ENCODE measurements around the gene SNAI1. TPM values are rescaled to one million over a fixed set of nuclear protein-coding genes. Genes with fewer than 3 reads are reported as not detected.

The SNAI1 gene
- total and polyA plus RNA-seq, 2 donors from 2014 or later: 3.7 to 4.5 TPM

- Histone ChIP-seq H3K27me3 (ENCODE audit: control insufficient read depth, insufficient read depth, low read length) (no peaks in the 10 kb centered on the region), H3K36me3 (ENCODE audit: control insufficient read depth in 2 of 3, insufficient read depth in 3 of 3, low read length in 3 of 3) (no peaks in the 10 kb centered on the region), H3K9me3 (ENCODE audit: control insufficient read depth in 2 of 3, insufficient read depth in 1 of 3, low read length in 3 of 3) (no peaks in the 10 kb centered on the region), H3K9ac (ENCODE audit: low read length in 3 of 3) (no peak overlapping the region), H3K27ac (ENCODE audit: low read depth in 2 of 2, low read length in 2 of 2) (no peak overlapping the region), H3K4me3 (ENCODE audit: low read length in 3 of 3) (no peak overlapping the region), H3K4me1 (ENCODE audit: control insufficient read depth in 2 of 3, insufficient read depth in 2 of 3, low read depth in 1 of 3, low read length in 3 of 3) (peaks cover 0 to 3% (median 0%) of the 10 kb centered on the region in 3 donors)
- no peak for TF ChIP-seq CTCF (IDR thresholded peaks at IDR 0.05; ENCODE audit: borderline replicate concordance, extremely low read depth, insufficient read depth)
- DNase-seq (no peak), FAIRE-seq (no peak)
- intact Hi-C loops (cut with DNase I): no loop called here
Measured at GRCh38 chr20:50037123-50037522, 54.3 kb downstream of the SNAI1 start.

DNA sequence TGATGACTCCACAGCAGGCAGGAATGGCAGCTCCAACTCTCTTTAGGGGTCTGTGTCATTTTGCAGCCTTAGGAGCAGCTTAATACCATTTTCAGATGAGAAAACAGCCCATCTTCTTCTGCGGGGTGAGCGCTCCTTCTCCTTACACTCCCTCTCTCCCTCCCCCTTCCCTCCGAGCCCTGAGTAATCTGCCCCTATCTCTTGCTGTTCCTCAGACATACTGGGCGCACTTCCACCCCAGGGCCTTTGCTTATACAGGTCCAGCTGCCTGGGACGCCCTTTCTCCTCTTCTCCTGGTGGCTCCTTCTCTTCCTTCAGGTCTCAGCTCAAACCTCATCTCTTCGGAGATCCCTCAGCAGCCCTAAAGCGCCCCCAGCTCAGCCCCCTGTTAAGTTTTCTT lies 54.8 kb downstream of the SNAI1 start:
- intact Hi-C loops (cut with DNase I): no loop called here
- peaks cover 0 to 3% (median 0%) of the 10 kb centered on the region in 3 donors for H3K4me1 ChIP-seq (ENCODE audit: control insufficient read depth in 2 of 3, insufficient read depth in 2 of 3, low read depth in 1 of 3, low read length in 3 of 3)
- H3K4me3 ChIP-seq (ENCODE audit: low read length in 3 of 3): no peak overlapping the region
- H3K9me3 ChIP-seq (ENCODE audit: control insufficient read depth in 2 of 3, insufficient read depth in 1 of 3, low read length in 3 of 3): no peaks in the 10 kb centered on the region
- no peak overlapping the region for H3K27ac ChIP-seq (ENCODE audit: low read depth in 2 of 2, low read length in 2 of 2)
- FAIRE-seq (no peak), DNase-seq (no peak)
- H3K36me3 ChIP-seq (ENCODE audit: control insufficient read depth in 2 of 3, insufficient read depth in 3 of 3, low read length in 3 of 3): no peaks in the 10 kb centered on the region
- TF ChIP-seq CTCF (IDR thresholded peaks at IDR 0.05; ENCODE audit: borderline replicate concordance, extremely low read depth, insufficient read depth): no peak
- H3K27me3 ChIP-seq (ENCODE audit: control insufficient read depth, insufficient read depth, low read length): no peaks in the 10 kb centered on the region
- H3K9ac ChIP-seq (ENCODE audit: low read length in 3 of 3): no peak overlapping the region

DNA sequence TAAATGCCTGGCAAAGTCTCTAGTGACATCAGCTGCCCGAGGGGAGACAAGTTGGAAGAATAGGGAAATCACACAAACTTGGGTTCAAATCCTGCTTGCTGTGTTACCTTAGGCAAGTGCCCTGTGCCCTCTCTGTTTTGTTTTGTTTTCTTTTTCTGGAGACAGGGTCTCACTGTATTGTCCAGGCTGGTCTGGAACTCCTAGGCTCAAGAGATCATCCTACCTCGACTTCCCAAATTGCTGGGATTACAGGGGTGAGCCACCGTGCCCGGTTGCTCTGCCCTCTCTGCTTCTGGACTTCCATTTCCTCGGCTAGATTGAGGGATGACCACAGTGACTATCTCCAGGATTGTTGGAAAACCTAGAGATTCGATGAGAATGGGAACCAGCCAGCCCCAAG lies 55.4 kb downstream of the SNAI1 start:
- TF ChIP-seq CTCF (IDR thresholded peaks at IDR 0.05; ENCODE audit: borderline replicate concordance, extremely low read depth, insufficient read depth): no peak
- no peaks in the 10 kb centered on the region for H3K9me3 ChIP-seq (ENCODE audit: control insufficient read depth in 2 of 3, insufficient read depth in 1 of 3, low read length in 3 of 3)
- H3K9ac ChIP-seq (ENCODE audit: low read length in 3 of 3): no peak overlapping the region
- H3K27ac ChIP-seq (ENCODE audit: low read depth in 2 of 2, low read length in 2 of 2): no peak overlapping the region
- no peaks in the 10 kb centered on the region for H3K36me3 ChIP-seq (ENCODE audit: control insufficient read depth in 2 of 3, insufficient read depth in 3 of 3, low read length in 3 of 3)
- H3K4me3 ChIP-seq (ENCODE audit: low read length in 3 of 3): no peak overlapping the region
- FAIRE-seq: no peak
- peaks cover 0 to 3% (median 0%) of the 10 kb centered on the region in 3 donors for H3K4me1 ChIP-seq (ENCODE audit: control insufficient read depth in 2 of 3, insufficient read depth in 2 of 3, low read depth in 1 of 3, low read length in 3 of 3)
- intact Hi-C loops (cut with DNase I): no loop called here
- no peaks in the 10 kb centered on the region for H3K27me3 ChIP-seq (ENCODE audit: control insufficient read depth, insufficient read depth, low read length)
- DNase-seq: no peak

Other genes with a start within 250 kb of the SNAI1 start
- 22.4 TPM for gene SLC9A8, start 170.2 kb upstream of the SNAI1 start, total RNA-seq
- gene SLC9A8, start 170.2 kb upstream of the SNAI1 start, polyA plus RNA-seq (ENCODE audit: insufficient read depth, low read depth, low replicate concordance): 4.5 TPM
- 9.0 TPM for gene SPATA2, start 67.5 kb upstream of the SNAI1 start, total RNA-seq
- 5.8 TPM for gene SPATA2, start 67.5 kb upstream of the SNAI1 start, polyA plus RNA-seq (ENCODE audit: insufficient read depth, low read depth, low replicate concordance)
- 89.2 TPM for gene RNF114, start 46.6 kb upstream of the SNAI1 start, total RNA-seq
- 70.7 TPM for gene RNF114, start 46.6 kb upstream of the SNAI1 start, polyA plus RNA-seq (ENCODE audit: insufficient read depth, low read depth, low replicate concordance)
- 99.1 TPM for gene UBE2V1, start 130.2 kb downstream of the SNAI1 start, total RNA-seq
- gene UBE2V1, start 130.2 kb downstream of the SNAI1 start, polyA plus RNA-seq (ENCODE audit: insufficient read depth, low read depth, low replicate concordance): 105 TPM
- gene PEDS1, start 170.7 kb downstream of the SNAI1 start, total RNA-seq: 16.3 TPM
- gene PEDS1, start 170.7 kb downstream of the SNAI1 start, polyA plus RNA-seq (ENCODE audit: insufficient read depth, low read depth, low replicate concordance): 18.3 TPM
- gene CEBPB, start 207.8 kb downstream of the SNAI1 start, total RNA-seq: 81.4 TPM
- gene CEBPB, start 207.8 kb downstream of the SNAI1 start, polyA plus RNA-seq (ENCODE audit: insufficient read depth, low read depth, low replicate concordance): 33.6 TPM